CD4-positive, alpha-beta T cell treated with Interleukin-4 for 4 hours (primary cell): ENCODE data around the gene RNPEP.

Experiments used
- DNase-seq: peaks from one replicate; pipeline ENCODE4 v3.0.0-alpha.2; 2020

The RNPEP gene

DNA sequence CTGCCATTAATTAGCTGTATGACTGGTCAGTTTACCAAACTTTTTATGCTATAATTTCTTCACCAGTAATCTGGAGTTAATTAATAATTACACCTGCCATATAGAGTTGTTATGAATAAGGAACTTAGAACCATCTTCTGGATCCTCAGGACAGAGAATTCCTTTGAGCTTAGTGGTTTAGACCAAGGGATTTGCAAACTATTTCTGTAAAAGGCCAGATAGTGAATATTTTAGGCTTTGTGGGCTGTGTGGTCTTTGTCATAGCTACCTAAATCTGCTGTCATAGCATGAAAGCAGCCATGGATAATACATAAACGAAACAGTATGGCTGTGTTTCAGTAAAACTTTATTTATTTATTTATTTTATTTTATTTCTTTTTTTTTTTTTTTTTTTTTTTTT lies 18.2 kb upstream of the RNPEP start:
- no peak for DNase-seq

DNA sequence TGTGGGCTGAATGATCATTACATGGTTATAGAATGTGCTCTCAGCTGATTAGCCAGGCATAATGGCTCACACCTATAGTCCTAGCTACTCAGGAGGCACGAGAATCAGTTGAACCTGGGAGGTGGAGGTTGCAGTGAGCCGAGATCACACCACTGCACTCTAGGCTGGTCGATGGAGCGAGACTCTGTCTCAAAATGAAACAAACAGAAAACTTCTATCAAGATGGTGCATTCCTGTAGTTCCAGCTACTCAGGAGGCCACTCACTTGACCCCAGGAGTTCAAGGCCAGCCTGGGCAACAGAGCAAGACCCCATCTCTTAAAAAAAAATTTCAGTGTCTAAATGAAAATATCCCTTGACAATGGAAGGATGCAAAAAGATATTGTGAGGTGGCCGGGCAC lies 16.3 kb upstream of the RNPEP start:
- DNase-seq: no peak

GRCh38 chr1:201968202-201968925 lies 14.1 kb upstream of the RNPEP start:
- DNase-seq: no peak

DNA sequence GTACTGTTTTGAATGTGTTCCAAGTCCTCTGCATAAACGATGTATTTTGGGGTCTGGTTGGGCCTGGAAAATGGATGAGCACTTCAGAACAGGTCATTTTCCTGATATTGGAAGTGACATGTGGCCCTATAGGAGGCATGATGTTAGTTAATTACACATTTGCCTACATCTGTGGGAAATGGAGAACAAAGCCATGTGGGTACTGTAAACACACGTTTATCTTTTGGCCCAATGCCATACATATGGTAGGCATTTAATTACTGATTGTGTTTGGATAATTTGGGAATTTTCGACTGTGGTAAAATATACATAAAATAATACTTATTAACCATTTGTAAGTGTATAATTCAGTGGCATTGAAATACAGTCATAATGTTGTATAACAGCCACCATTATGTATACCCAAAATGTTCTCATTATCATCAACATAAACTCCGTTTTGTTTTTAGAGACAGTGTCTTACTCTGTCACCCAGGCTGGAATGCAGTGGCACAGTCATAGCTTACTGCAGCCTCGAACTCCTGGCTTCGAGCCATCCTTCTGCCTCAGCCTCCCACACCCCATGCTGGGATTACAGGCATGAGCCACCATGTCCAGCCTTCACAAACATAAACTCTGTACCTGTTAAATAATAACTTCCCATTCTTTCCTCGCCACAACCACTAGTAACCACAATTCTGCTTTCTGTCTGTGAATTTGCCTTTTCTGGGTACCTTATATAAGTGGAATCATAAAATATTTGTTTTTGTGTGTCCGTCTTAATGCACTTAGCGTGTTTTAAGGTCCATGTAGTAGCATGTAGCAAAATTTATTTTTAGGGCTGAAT lies 11.9 kb upstream of the RNPEP start:
- DNase-seq: no peak

- DNase-seq: peak; percentile 60
Measured at GRCh38 chr1:201982082-201982622, 296 bp upstream of the RNPEP start.

GRCh38 chr1:201983380-201983805 lies 945 bp downstream of the RNPEP start:
- DNase-seq: no peak

DNA sequence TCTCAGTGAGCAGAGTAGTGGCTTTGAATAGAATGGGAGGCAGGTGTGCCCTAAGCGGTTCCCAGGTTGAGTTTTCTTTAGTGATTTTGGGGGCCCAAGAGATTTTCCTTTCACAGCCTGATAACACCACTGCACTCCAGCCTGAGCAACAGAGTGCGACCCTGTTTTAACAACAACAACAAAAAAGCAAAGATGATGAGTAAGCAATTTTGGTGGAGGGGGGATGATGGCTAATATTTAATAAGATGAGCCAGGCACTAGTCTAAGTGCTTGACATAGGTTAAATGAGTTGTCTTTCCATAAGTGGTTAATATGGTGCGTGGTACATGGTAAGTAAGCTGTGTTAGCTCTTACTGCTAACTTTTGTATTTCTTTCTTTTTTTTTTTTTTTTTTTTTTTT lies 2.0 kb downstream of the RNPEP start:
- DNase-seq: no peak

DNA sequence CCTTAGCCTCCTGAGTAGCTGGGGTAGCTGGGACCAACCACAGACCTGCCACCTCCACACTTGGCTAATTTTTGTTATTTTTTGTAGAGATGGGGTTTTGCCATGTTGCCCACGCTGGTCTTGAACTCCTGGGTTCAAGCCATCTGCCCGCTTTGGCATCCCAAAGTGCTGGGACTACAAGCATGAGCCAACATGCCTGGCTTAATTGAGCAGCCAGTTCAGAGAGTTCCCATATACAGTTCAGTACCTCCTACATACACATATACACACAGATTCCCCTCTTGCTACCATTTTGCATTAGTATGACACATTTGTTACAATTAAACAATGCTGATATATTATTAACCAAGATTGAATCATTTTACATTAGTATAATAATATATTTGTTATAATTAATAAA lies 2.9 kb downstream of the RNPEP start:
- DNase-seq: no peak

- no peak for DNase-seq
Measured at GRCh38 chr1:201988601-201989000, 6.2 kb downstream of the RNPEP start.

DNA sequence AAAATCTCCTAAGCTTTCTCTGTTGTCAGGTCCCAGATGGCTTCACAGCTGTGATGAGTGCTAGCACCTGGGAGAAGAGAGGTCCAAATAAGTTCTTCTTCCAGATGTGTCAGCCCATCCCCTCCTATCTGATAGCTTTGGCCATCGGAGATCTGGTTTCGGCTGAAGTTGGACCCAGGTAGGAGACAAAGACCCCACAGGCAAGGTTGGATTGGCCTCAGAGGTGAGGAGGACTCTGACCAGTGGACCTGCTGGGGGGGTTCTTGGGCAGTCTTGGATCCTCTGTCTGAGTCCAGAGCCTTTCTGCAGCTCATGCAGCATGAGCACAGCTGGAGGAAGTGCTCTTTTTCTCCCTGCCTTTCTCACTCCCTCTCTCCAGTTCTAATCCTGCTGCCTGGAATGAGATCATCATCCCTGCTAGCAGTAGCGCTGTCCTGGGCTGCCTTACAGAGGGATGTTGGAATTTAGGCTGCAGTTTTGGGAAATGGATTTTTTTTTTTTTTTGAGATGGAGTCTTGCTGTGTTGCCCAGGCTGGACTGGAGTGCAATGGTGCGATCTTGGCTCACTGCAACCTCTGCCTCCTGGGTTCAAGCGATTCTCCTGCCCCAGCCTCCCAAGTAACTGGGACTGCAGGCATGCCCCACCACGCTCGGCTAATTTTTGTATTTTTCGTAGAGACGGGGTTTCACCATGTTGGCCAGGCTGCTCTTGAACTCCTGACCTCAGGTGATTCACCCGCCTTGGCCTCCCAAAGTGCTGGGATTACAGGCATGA lies 7.1 kb downstream of the RNPEP start:
- DNase-seq: no peak

- no peak for DNase-seq
Measured at GRCh38 chr1:201990427-201990826, 8.0 kb downstream of the RNPEP start.

DNA sequence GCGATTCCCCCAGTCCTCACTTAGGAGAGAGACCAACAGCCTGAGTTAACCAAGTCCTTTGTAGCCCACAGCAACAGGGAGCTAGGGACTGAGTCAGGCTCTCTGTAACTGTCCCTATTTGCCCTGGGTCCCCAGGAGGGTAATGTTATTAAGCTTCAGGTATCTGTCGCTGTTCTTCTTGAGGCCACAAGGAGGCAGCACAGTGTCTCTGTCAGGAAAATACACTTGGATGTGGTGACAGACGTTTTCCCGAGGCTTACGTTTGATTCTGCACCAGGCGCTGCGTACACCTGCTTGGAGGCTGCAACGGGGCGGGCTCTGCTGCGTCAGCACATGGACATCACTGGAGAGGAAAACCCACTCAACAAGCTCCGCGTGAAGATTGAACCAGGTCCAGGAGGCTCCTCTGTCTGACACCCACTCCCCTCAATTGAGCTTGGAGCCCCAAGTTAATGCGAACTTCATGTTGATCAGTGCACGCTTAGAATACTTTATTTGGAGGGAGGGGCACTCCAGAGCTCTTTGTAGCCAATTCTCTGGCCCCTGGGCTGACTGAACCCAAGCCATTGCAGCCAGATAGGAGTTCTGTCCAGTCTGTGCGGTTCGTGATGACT lies 17.3 kb downstream of the RNPEP start:
- peak; percentile 14 for DNase-seq

- DNase-seq: no peak
Measured at GRCh38 chr1:202002507-202002906, 20.1 kb downstream of the RNPEP start.

- DNase-seq: no peak
Measured at GRCh38 chr1:202004711-202005110, 22.3 kb downstream of the RNPEP start.

DNA sequence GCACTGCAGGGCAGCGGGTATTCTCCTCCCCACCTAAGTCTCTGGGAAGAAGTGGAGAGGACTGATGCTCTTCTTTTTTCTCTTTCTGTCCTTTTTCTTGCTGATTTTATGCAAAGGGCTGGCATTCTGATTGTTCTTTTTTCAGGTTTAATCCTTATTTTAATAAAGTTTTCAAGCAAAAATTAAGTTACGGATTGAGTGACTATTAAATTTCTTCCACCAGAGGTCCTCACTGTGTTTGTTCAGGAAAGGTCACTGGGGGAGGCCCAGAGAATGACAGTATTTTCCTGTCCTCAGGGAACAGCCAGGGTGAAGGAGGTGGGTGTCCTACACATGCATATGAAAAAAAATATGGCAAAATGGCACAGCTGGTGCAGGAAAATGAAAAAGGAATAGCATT lies 23.5 kb downstream of the RNPEP start:
- DNase-seq: no peak

DNA sequence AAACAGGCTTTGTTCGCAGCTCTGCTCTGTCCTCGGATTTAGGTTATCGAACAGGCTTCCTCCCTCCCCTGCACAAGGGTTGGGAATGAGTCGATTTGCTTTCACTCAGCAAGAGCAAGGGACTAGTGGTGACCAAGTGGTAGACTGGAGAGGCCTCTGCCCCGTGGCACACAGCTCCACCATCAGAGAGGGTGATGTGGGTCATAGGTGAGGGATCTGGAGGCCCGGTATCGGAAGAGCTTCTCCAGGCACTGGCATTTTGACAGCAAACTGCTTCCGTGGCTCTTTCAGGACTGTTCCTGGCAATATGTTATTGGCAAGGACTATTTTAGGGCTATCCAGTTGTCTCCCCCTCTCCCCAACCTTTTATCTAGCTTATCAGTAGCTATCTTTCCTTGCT lies 24.9 kb downstream of the RNPEP start:
- DNase-seq: no peak

DNA sequence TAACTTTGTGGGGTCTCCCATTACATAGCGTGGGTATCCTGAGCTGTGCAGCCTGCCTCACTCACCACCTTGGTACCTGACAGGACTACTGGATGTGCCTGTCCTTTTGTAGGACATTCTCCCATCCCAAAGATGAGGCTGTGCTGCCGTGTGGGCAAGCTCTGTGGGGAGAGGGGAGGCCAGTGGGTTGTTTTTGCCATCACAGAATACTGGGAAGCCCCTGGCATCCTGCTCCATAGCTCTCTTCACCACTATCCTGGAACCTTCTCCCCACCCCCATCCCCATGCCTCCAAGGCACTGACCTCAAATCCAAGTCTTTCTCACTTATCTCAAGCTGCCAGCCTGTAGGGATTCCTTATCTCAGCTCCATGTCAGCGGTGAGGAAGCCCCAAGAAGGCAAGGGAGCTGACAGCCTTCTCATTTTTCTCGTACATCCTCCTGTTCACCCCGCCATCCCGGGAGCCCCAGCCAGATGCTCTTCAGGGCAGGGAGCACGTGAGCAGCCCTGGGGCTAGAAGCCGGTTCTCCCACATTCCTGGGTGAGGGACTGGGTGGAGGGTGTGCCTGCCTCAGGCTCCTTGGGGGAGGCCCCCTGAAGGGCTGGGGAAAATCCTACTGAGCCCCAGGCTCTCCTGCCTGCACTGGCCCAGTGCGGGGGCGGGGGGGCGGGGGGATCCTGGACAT lies 25.5 kb downstream of the RNPEP start:
- DNase-seq: no peak

- peak; percentile 58 for DNase-seq
Measured at GRCh38 chr1:202009326-202010179, 27.1 kb downstream of the RNPEP start.

GRCh38 chr1:202010180-202011015 lies 27.9 kb downstream of the RNPEP start, which contains the start of gene ELF3:
Gene ELF3, plus strand, starts transcription at chr1:202010587. Its CDS starts 550 bp downstream, at chr1:202011137.
- no peak for DNase-seq

GRCh38 chr1:202011994-202012393 lies 29.5 kb downstream of the RNPEP start:
- no peak for DNase-seq
